HG03457 (cell line): ENCODE data around the gene STX4.

Source experiments
- ATAC-seq: cut with Tn5 transposase; IDR thresholded peaks from one replicate; pipeline ENCODE4 v1.9.1; 2021; ENCODE audit warnings: moderate number of reproducible peaks; ENCODE audit not compliant: unreplicated experiment

STX4 gene

GRCh38 chr16:31082368-31083045 is 49.1 kb downstream of the STX4 start:
- ATAC-seq: no peak

DNA sequence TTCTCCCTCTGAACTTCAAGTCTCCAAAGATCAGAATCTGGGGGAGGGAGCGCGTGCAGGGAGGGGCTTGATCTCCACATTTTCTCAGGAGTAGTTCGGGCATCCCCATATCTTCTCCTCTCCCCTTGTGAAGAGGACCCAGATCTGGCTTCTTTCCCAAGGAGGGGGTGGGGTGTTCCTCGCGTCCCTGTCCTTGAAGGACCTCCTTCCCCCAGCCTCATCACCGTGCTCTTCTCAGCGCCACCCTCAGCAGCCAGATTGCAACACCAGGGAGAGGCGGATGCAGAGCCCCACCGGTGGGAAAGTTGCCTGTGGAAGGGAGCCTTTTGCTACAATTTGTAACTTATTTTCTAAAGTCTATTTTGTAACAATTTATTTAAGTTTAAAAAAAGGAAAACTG is 49.7 kb downstream of the STX4 start:
- ATAC-seq: no peak

DNA sequence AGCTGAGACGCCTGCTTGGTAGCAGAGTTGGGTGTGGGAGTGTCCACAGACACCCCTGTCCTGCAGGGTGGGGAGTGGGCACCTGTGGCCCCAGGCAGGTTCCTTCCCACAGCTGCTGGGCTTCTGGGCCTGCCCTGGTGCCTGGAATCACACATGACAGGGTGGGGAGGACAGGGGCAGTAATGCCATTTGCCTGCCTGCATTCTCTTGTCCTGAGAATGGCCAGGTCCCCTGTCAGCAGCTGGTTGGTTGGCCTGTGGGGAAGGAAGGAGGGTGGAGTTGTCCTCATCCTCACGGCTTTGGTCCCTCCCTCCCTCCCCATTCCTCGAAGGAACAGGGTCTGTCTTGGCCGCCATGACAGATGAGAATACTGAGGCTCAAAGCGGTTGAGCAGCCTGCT is 50.2 kb downstream of the STX4 start:
- ATAC-seq: no peak

- ATAC-seq: no peak
Measured at GRCh38 chr16:31083981-31084380, 50.6 kb downstream of the STX4 start.

- no peak for ATAC-seq
Measured at GRCh38 chr16:31084584-31085302, 51.4 kb downstream of the STX4 start.

DNA sequence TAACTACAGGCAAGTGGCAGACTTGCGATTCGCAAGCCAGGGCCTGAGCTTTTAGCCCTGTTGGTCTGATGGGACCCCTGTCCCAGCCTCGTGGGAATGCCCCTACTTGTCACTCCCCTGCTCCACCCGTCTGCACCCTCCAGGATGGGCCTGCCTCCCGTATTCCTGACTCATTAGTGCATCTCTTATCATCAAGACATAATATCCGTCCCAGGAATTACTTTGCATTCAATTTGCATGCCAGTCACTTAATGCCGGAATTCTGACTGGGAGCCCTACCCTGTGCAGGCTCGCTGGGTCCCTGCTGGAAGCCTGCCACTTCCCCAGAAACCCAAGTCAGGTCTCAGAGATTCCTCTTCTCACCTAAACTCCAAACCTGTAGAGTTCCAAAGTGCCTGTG is 52.1 kb downstream of the STX4 start:
- no peak for ATAC-seq

DNA sequence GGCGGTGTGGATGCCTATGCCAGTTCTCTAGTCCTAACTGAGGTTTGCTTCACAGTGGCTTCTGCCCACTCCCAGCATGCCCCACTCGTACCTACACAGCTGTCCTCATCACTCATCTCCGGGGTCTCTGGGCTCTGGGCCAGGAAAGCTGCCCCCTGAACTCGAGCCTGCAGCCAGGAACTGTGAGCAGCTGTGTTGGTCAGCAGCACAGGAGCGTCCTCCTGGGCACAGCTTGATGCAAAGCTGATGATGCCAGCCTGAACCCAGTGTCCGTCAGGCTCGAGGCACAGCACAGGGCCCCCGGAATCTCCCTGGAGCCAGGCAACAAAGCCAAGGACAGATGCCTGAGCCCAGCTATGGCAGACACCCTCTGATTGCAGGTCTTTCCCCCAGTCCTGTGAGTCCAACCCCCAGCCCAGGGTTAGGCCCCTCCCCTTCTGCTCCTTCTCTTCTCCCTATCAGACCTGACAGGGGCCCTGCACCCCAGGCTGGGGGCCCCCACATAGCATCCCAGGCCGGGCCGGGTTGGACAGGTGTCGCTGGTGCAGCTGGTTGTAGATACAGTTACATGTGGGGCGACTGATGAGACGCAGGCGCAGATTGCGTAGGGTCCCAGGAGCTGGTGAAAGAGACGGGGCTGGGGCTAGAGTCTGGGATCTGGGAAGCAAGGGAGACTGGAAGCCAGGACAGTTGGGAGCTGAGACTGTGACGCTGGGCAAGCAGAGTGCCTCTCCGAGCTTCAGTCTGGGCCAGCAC is 52.7 kb downstream of the STX4 start:
- no peak for ATAC-seq

DNA sequence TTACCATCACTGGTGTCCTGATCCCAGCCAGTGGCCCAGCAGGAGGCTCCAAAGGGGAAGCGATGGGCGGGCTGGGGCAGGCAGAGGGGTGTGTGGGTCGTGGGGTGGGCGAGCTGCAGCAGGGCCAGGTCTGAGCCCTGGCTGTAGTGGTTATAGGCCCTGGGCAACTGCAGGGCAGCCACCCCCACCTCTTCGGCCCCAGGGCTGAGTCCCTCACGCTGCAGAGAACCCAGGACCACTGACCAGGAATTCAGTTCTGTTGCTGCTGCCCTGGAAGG is 53.2 kb downstream of the STX4 start:
- no peak for ATAC-seq

DNA sequence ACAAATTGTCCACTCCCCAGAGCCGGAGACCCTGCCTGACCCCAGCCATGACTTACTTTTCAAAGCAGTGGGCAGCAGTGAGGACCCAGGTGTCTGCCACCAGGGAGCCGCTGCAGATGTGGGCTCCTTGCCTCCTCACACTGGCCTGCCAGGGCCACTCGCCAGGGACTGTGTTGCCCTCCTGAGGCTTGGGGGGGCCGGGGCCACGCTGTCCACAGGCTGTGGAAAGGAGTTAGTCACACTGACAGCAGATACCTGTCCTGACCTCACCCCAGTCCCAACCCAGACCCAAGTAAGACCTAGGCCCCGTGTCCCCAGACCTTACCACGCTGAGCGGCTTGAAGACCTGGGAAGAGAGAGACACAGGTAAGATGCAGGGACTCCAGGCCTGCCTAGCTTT is 54.1 kb downstream of the STX4 start:
- ATAC-seq: no peak

GRCh38 chr16:31087971-31088370 is 54.6 kb downstream of the STX4 start:
- ATAC-seq: no peak

DNA sequence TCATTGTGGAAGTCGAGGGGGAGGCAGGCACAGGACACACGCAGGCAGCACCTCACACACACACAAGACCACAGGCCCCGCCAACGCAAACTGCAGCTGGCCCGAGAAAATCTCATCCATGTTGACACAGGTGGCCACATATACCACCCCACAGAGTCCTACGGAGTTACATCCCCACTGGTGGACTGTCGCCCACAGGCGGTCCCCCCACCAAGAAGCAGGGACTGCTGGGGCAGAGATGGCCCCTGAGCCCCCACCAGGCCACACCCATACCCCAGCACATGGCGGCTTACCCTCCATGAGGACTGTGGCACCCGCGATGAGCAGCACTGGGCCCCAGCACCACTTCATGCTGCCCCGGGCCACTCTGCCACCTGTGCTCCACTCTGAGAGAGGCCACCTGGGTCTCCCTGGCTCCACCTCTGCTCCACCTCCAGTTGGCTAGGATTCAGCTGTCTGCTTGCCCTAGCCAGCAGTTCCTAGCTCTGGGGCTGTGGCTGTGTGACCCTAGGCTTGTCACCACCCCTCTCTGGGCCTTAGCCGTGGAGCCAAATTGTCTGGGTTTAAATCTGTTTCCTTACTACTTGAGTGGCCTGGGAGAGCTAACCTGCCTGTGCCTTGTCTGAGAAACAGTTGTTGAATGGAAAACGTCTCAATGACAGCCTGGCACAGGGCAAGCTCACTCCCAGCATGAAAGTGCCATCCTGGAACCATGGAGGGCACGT is 55.3 kb downstream of the STX4 start, which contains the start of gene PRSS53:
PRSS53 (minus strand) TSS at position 485 of the 725 bp plus-strand sequence; CDS start at position 351, 134 bp downstream.
- no peak for ATAC-seq

DNA sequence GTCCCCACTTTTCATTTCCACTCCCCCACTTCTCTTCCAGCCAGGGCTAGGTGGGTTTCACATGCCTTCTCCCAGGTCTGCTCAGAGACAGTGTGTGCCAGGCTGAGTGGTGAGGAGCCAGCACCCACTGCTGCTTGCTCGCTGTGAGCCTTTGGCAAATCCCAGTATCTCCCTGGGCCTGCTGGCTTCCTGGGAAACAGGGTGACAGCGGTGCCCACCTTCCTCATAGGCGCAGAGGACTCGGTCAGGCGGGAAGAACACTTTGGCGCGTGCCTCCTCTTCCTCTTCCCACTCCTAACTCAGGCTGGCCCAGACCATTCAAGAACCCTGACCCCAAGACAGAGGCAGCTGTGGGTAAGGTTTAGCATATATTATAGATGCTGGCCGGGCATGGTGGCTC is 55.8 kb downstream of the STX4 start:
- ATAC-seq: no peak
